HG03442 (cell line): ENCODE data around the gene RPTOR.

Experiments used
- ATAC-seq: cut with Tn5 transposase; IDR thresholded peaks from one replicate; pipeline ENCODE4 v1.9.1; 2021; ENCODE audit warnings: mild to moderate bottlenecking, moderate library complexity; ENCODE audit not compliant: unreplicated experiment

Gene RPTOR

DNA sequence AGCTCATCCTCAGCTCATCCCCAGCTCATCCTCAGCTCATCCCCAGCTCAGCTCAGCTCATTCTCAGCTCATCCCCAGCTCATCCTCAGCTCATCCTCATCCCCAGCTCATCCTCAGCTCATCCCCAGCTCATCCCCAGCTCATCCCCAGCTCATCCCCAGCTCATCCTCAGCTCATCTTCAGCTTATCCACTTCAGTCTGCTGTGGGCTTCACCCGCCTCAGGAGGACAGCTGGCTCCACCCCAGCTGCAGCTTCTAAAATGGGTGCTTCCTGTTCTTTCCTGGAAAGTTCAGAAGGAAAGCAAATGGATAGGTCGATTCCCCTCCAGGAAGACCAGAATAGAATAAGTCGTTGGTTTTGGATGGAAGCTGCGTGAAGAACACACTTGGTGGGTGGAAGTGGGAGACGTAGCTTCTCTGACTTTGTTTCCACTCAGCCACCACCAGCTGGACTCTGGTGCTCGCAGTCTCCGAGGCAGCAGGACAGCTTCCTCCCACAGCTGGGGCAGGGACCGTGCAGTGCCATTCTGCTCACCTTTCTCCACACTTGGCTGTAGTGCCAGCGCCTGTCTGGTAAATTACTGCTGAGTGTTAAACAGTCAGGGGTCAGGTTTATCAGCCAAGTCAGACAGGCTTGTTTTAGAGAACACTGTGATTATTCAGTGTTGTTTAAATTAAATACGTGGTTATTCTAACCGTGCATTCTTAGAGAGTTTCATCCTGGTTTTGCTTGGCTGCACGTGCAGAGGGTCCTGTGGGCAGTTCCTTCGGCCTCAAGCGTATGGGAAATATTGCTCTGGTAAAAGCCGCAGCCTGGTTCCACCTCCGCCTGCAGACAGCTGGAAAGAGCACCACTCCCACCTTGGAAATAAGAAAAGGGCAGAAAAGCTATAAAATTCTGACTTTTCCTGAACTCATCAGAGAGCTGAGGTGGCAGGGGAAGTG, 386.0 kb downstream of the RPTOR start:
- no peak for ATAC-seq

DNA sequence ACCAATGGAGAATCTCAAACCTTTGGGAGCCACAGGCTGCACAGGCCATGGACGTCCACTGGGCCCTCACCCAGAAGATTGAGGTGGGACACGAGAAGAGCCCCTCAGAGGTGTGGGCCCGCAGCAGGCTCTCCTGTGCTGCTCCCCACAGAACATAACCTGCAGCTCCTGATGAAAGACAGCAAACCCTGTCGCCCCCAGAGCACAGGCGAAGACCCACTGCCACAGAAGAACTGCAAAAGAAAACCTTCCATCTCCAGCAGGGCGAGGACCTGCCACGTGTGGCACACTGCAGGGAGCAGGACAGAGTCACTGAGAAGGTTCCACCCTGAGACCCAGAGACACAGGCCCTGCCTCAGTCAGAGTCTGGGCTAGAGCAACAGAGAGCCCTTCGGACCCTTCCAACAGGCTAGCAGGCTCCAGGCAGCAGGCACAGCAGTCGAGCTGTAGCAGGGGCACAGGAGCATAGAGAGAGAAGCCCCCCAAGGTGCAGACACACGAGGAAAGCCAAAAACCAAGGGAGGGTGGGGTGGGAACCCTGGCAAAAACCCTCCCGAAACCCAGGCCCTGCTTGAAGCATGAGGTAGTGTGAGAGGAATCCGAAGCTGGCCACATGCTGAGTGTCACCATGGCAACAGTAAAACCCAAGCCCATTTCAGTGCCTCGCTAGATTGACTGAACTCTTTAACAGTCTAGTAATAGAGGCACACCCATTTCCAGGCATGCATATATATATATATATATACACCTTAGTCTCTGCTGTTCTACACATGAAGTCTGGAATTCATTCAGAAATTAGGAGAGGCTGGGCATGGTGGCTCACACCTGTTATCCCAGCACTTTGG, 387.0 kb downstream of the RPTOR start:
- ATAC-seq: no peak

DNA sequence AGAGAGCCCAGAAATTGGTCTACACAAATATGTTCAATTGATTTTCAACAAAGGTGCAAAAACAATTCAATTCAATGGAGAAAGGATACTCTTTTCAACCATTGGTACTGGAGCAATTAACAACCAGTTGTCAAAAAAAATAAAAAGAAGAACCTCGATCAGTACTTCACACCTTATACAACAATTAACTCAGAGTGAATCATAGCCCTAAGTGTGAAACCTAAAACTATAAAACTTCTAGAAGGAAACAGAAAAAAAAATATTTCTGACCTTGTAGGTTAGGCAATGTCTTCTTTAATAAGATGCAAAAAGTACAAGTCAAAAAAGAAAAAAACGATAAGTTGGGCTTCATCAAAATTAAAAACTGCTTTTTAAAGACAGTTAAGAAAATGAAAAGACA, 390.9 kb downstream of the RPTOR start:
- no peak for ATAC-seq

DNA sequence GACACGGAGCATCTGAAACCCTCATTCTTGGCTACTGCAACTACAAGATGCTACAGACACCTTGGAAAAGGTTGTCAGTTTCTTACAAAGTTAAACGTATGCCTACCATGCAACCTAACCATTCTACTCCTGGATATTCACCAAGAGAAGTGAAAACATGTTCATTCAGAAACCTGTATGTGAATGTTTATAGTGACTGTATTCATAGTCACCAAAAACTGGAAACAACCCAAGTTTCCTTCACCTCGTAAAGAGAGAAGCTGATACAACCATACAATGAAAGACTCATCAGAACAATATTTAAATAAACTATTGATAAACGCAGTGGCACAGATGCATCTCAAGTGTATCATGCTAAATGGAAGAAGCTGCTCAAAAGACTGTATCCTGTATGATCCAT, 391.6 kb downstream of the RPTOR start:
- ATAC-seq: no peak

DNA sequence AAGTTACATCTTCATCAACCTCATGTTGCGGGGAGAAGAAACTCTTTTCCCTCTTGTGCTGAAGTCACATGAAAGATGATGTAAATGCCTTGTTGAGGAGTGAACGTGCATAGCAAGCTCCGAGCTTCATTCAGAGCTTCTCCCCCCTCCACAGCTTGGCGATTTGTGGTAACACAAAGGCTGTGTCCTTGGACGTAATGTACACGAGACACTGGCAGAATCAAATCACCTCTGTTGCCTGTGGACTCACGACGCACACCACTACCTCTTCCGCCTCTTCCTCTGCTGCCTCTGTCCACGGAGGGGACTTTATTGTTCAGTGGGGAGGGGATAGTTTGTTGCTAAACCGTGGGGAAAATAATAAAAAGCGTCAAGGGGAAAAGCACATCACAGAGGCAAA, 392.1 kb downstream of the RPTOR start:
- ATAC-seq: no peak

DNA sequence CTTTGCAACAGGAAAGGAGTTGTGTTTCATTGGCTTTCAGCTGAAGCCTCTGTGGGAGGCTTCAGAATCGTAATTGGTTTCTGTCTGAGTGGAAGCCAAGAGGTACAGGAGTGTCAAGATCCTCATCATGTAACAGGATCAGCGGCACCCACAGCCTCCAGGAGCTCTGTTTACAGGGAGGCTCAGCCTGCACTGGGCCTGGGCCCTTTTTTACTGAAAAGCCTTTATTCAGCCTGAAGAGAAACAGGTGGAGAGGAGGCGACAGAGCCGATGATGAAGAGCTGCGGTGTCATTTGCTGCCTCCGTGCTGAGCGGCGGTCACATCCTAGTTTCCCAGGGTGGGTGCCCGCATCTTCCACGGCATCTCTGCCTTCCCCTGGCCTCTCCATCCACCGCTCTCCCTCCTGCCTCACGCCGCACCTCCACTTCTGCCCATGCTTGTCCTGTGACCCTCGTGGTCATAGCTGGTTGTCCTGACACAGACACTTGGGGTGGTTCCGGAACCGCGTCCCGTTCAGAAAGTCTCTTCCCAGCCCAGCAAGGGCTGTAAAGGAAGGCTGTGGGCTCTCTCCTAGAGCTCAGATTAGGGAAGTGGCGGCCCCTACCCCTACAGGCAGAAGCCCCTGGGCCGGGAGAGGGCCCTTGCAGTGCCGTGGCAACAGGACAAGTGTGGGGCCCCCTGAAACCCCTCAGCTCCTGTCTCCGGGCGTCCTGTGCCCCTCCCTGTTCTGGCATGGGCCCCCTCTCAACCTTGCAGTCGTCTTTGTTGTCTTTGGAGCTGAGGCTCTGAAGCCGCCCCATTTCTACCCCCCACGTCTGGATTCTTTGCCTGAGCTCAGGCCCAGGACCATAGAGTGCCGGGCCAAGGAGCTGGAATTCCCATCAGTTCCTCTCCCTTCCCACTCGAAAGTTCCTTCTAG, 393.1 kb downstream of the RPTOR start:
- no peak for ATAC-seq

DNA sequence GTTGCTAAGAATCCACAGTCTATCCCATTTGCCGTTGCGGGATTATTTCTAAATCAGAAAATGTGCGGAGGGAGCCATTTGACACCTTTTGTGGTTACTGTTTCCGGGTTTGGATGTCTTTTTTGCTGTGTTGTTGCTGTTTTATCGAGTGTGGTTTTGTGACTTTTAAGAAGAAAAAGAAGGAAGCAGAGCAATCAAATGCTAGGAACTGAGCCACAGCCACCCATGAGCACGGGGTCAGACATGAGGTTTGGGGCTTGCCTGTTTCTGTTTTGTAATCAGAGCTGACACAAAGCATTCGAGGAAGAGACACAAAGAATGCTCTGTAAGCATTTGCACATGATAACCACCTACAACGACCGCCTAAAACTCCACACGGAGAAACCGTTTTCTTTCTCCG, 393.9 kb downstream of the RPTOR start:
- no peak for ATAC-seq

DNA sequence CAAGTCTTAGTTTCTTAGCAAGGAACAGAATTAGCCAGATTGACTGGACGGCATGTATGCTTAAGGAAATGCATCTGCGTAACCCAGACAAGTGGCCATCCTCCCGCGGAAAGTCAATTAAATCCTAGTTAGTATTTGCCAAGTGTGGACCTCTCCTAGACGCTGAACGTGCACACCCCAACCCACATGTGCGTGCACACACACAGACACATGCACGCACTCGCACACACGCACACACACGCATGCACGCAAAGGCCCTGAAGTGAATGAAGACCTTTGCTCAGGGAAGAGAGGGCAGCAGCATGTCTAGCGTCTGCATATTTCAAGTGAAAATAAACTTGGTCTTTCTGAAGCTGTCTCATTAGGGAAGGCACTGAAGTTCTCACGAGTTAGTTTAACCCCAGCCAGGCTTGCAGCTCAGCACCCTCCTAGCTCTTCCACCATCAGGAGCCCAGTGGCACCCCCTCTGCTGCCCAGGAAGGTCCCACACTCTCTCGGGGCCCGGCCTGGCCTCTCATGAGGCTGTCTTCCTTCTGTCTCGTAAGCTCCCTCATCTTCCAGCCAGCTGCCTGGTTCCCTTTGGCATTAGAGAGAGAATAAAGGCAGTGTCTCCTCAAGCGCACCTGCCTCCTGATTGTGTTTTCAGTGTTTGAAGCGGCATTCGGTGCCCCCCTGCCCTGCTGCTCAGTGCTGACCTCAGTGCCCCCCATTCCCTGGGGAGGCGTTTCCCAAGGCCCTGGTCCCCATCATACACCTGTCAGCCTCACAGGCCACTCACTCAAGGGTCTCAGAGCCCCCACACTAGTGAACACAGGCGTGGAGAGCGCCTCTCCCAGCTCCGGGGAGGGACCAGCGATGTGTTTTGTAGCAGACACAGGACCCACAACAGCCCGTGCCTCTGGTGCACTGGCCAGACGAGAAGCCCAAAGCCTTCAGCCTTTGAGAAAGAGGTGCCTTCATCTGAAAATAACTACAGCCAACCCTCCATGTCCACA, 394.8 kb downstream of the RPTOR start:
- ATAC-seq: no peak

DNA sequence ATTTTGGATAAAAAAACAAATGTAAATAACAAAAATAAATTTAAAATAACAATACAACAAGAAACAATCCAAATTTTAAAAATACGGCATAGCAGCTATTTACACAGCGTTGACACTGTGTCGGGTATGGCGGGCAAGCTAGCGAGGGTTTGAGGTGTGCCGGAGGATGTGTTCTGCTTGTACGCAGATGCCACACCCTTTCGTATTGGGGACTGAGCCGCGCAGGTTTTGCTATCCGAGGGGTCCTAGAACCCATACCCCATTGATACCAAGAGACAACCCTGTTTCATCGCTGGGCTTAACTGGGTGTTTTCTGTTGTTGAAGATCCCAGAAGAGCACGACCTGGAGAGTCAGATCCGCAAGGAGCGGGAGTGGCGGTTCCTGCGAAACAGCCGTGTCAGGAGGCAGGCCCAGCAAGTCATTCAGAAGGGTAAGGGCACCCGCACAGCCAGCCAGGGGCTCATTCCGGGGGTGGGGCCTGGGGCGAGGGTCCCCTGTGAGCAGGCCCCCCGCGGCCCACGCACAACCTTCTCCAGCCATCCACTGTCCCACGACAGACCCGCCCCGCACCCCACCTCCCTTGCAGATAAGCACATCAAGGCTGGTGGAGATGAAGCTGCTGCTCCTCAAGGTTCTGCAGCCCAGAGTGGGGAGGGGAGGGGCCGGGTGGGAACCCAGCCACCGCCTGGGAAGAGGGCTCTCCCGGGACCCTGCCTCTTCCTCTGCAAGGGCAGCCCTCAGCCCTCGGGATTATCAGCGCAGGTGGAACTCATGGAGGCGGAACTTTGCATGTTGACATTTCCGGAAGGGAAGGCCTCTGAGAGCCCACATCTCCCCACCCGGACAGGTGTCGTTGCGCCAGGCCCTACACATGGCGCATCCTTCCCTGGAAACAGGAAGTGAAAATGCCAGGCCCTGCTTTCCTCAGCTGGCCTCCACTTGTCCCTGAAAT, 395.8 kb downstream of the RPTOR start:
- ATAC-seq: no peak

DNA sequence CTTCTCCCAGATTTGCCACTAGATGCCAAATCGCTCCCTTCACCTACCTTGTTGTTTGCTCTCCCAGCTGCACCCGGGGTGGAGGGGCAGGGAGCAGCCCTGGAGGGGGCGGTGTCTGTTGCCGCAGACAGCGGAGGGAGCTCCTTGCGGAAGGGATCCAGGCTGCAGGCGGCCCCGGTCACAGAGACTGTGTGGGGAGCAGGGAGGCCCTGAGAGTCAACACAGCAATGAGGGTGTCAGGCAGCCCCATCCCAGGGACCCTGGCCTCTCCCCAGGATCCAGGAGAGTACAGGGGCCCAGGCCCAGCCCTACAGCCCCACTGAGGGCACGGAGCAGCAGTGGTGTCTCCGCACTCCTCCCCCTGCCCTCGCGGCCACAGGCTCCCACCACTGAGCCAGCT, 396.5 kb downstream of the RPTOR start:
- no peak for ATAC-seq

DNA sequence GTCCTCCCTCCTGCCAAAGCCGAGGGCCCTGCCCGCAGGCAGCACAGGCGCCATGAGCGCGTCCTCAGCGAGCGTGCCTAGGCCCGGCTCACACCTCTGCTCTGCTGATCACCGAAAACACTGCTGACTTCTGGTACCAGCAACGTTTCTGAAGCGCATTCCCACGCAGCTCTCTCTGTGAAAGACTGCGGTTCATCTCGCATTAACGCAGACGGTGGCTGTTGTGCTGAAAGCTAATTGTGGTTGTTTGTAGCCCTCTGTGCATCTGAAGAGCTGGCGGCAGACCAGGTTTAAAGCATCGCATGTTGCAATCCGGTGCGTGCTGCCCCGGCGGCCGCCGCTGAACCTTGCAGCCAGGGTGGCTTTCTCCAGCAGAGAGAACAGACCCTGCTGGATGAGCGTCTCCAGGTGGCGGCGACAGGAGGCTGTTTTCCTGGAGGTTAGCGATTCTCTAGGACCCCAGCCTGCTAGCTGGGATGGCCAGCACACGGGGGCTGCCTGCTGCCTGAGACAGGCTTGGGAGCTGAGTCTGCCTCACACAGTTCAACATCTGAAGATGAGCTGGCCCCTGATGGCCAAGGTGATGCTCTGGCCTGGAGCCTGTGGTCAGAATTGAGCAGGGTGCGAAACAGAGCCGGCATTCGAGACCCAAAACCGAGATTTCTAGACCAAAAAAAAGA, 397.2 kb downstream of the RPTOR start:
- no peak for ATAC-seq

DNA sequence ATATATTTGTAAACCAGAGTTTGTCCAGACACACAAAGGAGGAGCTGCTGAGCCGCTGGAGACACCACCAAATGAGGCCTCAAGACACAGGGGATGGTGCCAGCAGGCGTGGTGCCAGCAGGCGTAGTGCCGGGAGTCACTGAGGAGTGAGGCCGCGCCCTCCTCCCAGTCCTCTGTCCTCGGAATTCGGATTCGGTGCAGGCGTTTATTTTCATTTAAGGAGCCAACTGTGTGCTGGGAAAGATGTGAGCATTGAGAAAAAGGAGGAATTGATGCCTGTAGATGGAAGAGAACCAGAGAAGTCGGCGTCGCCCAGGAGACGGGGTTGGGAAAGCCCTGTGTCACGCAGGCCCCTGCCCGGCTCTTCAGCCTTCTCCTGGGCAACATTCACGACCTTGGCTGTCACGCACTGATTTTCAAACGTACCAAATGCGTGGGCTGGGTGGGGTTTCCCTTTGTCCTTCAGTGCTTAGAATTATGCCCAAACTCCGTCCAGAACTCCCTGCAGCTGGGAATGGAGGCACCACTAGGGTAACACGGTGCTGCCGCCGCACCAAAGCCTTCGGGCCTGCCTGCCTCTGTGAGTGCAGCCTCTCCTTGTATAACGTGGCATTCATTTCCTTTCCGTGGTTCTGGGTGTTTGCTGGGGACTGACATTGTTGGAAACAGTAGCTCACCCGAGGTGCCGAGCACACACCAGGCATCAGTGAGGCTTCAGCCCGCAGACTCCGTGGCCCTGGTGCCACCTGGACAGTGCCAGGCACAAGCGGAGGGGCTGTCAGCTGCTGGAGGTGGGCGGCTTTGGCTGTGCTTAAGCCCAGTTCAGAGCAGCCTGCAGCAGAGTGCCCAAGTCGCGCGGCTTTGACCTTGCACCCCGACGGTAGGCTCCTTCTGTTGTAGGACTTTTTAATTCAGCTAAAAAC, 398.0 kb downstream of the RPTOR start:
- no peak for ATAC-seq

DNA sequence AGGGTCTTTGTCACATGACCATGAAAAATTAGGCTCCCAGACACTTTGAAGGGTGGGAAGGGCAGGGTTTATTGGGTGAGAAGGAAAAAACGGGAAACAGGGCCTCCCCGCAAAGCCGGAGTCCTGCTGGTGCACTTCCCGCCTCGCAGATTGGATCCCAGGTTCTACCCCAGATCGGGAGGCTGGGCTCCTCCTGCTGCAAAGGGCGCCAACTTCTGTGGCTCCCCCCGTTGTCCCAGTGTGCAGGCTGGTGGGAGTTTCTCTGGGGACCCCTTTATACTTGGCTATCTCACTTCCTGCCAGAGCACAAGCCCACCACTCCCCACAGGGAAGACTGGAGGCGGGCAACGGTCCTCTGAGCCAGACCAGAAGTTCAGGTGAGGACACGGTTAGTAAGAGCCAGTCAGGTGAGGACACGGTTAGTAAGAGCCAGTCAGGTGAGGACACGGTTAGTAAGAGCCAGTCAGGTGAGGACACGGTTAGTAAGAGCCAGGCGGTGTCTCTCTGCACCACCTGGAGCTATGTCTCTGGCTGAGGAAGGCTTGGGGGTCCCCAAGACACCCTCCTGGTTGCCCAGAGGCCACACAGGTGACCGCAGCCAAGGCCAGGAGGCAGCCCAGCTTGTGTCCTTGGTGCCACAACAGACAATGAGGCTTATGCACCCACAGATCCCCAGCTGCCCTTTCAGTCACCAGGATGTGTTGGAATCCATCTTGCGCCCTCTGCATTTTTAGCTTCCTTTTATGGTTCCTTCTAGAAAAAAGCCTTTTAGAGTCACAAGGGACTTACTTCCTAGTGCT, 398.9 kb downstream of the RPTOR start:
- ATAC-seq: no peak

DNA sequence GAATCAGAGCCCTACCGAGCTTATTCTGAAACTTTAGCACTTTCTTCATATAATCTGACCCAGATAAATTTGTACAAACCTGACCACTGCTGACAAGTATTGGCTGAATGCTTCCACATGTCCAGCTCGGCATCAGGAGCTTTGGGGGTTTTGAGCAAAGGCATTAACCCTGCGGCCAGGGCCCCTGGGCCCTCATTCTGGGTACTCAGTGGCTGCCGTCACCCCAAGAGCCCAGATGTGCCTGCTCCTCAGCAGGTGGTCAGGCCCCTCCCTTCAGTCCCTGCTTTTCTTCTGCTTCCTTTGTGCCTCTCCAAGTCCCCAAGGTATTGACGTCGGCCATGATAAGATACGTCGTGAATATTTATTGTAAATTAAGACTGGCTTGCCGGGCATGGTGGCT, 399.7 kb downstream of the RPTOR start:
- no peak for ATAC-seq

DNA sequence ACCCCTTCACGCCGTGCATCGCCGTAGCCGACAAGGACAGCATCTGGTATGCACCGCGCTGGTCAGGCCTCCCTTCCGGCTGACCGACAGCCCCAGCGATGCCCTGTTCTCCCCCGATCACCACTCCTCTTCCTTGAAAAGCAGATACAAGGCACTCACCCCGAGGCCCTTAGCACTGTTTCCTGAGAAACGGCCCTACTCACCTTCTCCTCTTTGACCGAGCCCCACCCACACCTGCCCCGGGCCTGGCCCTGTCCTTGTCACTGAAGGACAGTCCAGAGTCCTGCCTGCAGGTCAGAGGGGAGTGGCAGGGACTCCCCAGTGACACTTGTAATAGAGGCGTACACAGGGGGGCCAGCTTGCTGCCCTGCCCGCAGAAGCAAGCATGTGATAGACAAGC, 401.1 kb downstream of the RPTOR start:
- ATAC-seq: no peak

DNA sequence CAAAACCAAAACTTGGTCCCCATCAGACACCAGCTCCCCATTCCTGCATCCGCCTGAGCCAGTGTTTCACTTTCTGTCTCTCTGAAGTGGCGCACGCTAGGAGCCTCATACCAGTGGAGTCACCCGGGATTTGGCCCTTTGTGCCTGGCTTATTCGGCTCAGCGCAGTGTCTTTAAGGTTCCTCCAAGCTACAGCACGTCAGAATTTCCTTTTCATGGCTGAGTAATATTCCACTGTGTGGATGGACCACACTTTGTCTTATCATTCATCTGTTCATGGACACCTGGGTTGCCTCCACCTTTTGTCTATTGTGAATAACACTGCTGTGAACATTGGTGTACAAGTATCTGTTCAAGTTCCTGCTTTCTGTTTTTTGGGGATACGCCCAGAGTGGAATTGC, 401.8 kb downstream of the RPTOR start:
- no peak for ATAC-seq
